ENCODE measurements around the gene DLG5.
A peak's percentile ranks its signal among the peaks of the same experiment; 100 is the strongest.

Gene DLG5

GRCh38 chr10:77926566-77927401 lies at the start of gene DLG5:
DLG5 (minus strand) TSS chr10:77926755; CDS start chr10:77926520, 235 bp downstream.
- peak within 1 kb of the TSS; percentile 94 for H3K4me3 ChIP-seq (ENCODE audit: control insufficient read depth, low read depth, low read length)
- DNase-seq (ENCODE audit: low read depth): no peak
- TF ChIP-seq CTCF (IDR thresholded peaks at IDR 0.05; ENCODE audit: control insufficient read depth, insufficient read depth, low read depth, low read length, missing control alignments): no peak

GRCh38 chr10:77975086-77975666 lies 48.6 kb upstream of the DLG5 start:
- no peak overlapping the region for H3K4me3 ChIP-seq (ENCODE audit: control insufficient read depth, low read depth, low read length)
- no peak for DNase-seq (ENCODE audit: low read depth)
- no peak for TF ChIP-seq CTCF (IDR thresholded peaks at IDR 0.05; ENCODE audit: control insufficient read depth, insufficient read depth, low read depth, low read length, missing control alignments)

GRCh38 chr10:77974396-77975074 lies 48.0 kb upstream of the DLG5 start:
- no peak overlapping the region for H3K4me3 ChIP-seq (ENCODE audit: control insufficient read depth, low read depth, low read length)
- peak; percentile 35 for TF ChIP-seq CTCF (IDR thresholded peaks at IDR 0.05; ENCODE audit: control insufficient read depth, insufficient read depth, low read depth, low read length, missing control alignments)
- DNase-seq (ENCODE audit: low read depth): no peak

GRCh38 chr10:77973276-77973675 lies 46.7 kb upstream of the DLG5 start:
- H3K4me3 ChIP-seq (ENCODE audit: control insufficient read depth, low read depth, low read length): no peak overlapping the region
- TF ChIP-seq CTCF (IDR thresholded peaks at IDR 0.05; ENCODE audit: control insufficient read depth, insufficient read depth, low read depth, low read length, missing control alignments): no peak
- no peak for DNase-seq (ENCODE audit: low read depth)

- DNase-seq (ENCODE audit: low read depth): no peak
- TF ChIP-seq CTCF (IDR thresholded peaks at IDR 0.05; ENCODE audit: control insufficient read depth, insufficient read depth, low read depth, low read length, missing control alignments): no peak
- H3K4me3 ChIP-seq (ENCODE audit: control insufficient read depth, low read depth, low read length): no peak overlapping the region
Observed at GRCh38 chr10:77972148-77972547, 45.6 kb upstream of the DLG5 start.

GRCh38 chr10:77971804-77972144 lies 45.2 kb upstream of the DLG5 start:
- no peak for TF ChIP-seq CTCF (IDR thresholded peaks at IDR 0.05; ENCODE audit: control insufficient read depth, insufficient read depth, low read depth, low read length, missing control alignments)
- no peak overlapping the region for H3K4me3 ChIP-seq (ENCODE audit: control insufficient read depth, low read depth, low read length)
- DNase-seq (ENCODE audit: low read depth): no peak
